Left colon (tissue), 2 donors: ENCODE data around the gene SPAG16. TPM values are rescaled to one million over a fixed set of nuclear protein-coding genes. Genes with fewer than 3 reads are reported as not detected.

Experiments used
- ATAC-seq: fragments of 200-7000 bp; cut with Tn5 transposase; one replicate; pipeline ENCODE4 v1.9.1; 2020; ENCODE audit warnings: mild to moderate bottlenecking, moderate library complexity
- DNase-seq, 2 donors: peaks; one replicate each; pipeline ENCODE4 v3.0.0-alpha.2; 2020
- intact Hi-C, 2 donors: fragments of 100-400 bp; cut with DNase I in 1 of 2; cut with micrococcal nuclease in 1 of 2; formaldehyde crosslinking; loops; one replicate each; pipeline versions ENCODE4 v1.11.2 to v1.14.0; 2022; cut with DNase I, micrococcal nuclease
- total RNA-seq, 2 donors: library from RNA; stranded (reverse); fragmentation: NEBNext Ultra II Directional; extraction: Animal tissue kit (Norgen Biotek cat#: 25700); gene quantifications; one replicate each; pipeline ENCODE4 v1.2.1, GENCODE V29; 2021
- donor health status: DM: no; HTN: no; CAD: no.
- donor health status: DM: yes; HTN: yes; CAD: no.

Gene SPAG16
- total RNA-seq, 2 donors from 2014 or later = 21.0 to 21.8 TPM

GRCh38 chr2:214358506-214358905, 1074.2 kb downstream of the SPAG16 start:
- intact Hi-C loops = no loop called here
- DNase-seq (no peak), ATAC-seq (no peak)

- DNase-seq = no peak
Measured at GRCh38 chr2:214361116-214361515, 1076.9 kb downstream of the SPAG16 start.

DNA sequence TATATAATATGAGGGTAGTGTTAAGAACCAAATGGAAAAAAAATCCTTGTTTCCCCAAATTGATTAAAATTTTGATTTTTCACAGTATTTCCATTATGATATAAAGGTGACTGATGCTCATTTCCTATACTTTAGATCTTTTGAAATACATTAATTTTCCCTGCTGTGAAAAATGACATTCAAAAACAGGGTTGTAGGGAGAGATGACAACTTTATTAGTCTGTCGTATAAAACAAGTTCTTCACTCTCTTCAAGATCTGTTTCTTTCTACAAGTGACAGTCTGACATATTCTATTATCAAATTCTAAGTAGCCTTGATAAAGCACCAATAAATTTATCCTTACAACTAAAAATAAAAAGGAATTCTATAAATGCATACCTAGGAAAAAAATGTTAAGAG, 1081.3 kb downstream of the SPAG16 start:
- intact Hi-C loops = no loop called here
- no peak for DNase-seq
- no peak for ATAC-seq

More at GRCh38 chr2:214361116-214361515, 1076.9 kb downstream of the SPAG16 start:
- intact Hi-C loops = no loop called here
- ATAC-seq = no peak

DNA sequence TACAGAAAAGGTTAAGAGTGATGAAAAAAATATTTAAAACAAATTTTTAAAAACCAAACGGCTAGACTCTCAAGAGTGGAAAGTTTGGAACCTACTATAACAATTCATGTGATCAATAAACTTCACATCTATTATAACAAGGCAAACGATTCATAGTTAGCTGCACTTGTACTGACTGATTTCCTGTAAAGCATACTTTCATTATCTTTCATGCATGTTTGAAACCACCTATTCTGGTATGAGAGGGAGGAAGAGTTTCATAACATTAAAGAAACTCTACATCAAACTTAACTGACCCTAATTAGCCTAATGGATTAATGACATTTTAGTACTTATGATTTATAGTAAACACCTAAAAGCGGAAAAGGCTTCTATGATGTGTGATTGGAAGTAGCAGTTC, 1082.9 kb downstream of the SPAG16 start:
- no peak for DNase-seq
- no peak for ATAC-seq
- intact Hi-C loops = no loop called here

DNA sequence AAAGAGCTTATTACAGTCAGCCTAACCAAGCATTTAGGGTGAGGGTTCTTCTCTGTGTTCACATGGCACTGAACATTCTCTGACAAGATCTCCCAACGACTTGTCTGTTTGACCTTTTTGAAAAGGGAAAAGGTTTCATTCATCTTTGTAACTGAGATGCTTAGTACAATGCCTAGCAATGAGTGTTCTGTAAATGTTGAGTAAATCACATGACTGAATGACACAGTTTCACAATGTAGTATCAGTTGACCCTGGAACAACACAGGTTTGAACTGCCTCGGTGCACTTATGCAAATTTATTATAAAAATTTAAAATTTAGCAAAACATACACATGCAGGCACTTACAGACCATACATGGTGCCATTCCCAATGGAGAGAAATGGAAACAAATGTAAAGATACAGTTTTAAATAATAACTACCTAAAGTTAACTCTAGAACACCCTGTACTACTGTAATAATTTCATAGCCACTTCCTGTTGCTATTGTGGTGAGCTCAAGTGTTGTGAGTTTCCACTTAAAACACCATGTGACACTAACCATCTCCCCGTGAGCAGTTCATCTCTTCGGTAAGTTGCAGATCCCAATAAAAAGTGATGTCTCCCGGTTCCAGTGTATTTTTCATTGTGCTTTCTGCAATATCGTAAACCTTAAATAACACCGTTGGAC, 1092.5 kb downstream of the SPAG16 start:
- intact Hi-C loops = no loop called here
- no peak for DNase-seq

GRCh38 chr2:214377286-214377624, 1093.0 kb downstream of the SPAG16 start:
- ATAC-seq = no peak
- DNase-seq = no peak
- intact Hi-C loops = no loop called here

More for the DNA sequence above, 1092.5 kb downstream of the SPAG16 start:
- no peak for ATAC-seq

GRCh38 chr2:214378455-214379103, 1094.3 kb downstream of the SPAG16 start:
- intact Hi-C loops = no loop called here
- DNase-seq = no peak
- no peak for ATAC-seq

GRCh38 chr2:214379227-214379626, 1095.0 kb downstream of the SPAG16 start:
- intact Hi-C loops = no loop called here
- ATAC-seq (no peak), DNase-seq (no peak)

DNA sequence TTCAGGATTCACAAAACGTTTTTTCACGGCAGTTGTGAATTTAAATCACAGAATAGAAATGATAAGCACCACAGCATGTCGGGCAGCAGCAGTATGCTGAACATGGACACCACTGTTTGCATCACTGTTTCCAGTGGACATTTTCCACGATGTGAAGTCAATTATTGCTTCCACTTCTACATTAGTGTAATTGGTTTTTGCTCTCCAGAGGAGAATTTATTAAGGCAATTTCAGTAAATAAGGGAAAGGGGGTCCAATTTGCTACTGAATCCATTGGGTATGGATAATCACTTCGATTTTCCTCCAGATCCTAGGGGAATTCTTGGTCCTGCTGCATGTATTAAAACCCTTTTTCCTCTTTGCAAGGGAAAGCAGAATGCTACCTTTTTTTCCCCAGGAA, 1096.4 kb downstream of the SPAG16 start:
- no peak for ATAC-seq
- DNase-seq = no peak
- intact Hi-C loops = no loop called here

DNA sequence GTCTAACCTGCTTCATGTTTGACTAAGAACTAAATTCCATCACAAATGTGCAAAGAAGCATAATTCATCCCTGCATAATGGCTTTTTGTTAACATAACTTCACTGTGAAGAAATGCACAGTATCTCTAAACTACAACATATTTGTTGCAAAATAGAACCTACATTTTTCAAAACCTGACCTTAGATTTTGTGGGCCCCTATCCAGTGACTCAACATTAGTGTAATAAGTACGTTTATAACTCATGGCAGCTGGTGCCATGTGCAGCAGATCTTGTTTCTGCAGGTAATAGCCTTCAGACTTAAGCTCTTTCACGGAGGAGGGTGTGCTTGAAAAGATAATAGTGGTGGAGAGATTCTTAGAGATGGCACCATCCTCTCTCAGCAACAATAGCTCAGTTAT, 1098.0 kb downstream of the SPAG16 start:
- ATAC-seq (no peak), DNase-seq (no peak)
- intact Hi-C loops = no loop called here

- ATAC-seq (no peak), DNase-seq (no peak)
- intact Hi-C loops = no loop called here
Measured at GRCh38 chr2:214386720-214387119, 1102.5 kb downstream of the SPAG16 start.

- DNase-seq (no peak), ATAC-seq (no peak)
- intact Hi-C loops = no loop called here
Measured at GRCh38 chr2:214389334-214389733, 1105.1 kb downstream of the SPAG16 start.

- ATAC-seq (no peak), DNase-seq (no peak)
- intact Hi-C loops = no loop called here
Measured at GRCh38 chr2:214393796-214394195, 1109.5 kb downstream of the SPAG16 start.

DNA sequence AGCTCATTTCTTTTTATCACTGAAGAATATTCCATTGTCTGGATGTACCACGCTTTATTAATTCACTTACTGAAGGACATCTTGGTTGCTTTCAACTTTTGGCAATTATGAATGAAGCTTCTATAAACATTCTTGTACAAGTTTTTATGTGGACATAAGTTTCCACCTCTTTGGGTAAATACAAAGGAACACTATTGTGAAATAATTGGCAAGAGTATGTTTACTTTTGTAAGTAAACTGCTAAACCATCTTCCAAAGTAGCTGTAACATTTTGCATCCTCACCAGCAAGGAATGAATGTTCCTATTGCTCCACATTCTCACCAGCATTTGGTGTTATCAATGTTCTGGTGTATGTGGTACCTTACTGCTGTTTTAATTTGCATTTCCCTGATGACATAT, 1110.8 kb downstream of the SPAG16 start:
- intact Hi-C loops = no loop called here
- no peak for ATAC-seq

GRCh38 chr2:214401580-214401979, 1117.3 kb downstream of the SPAG16 start:
- intact Hi-C loops = no loop called here
- no peak for DNase-seq
- no peak for ATAC-seq

More for the DNA sequence above, 1110.8 kb downstream of the SPAG16 start:
- no peak for DNase-seq

DNA sequence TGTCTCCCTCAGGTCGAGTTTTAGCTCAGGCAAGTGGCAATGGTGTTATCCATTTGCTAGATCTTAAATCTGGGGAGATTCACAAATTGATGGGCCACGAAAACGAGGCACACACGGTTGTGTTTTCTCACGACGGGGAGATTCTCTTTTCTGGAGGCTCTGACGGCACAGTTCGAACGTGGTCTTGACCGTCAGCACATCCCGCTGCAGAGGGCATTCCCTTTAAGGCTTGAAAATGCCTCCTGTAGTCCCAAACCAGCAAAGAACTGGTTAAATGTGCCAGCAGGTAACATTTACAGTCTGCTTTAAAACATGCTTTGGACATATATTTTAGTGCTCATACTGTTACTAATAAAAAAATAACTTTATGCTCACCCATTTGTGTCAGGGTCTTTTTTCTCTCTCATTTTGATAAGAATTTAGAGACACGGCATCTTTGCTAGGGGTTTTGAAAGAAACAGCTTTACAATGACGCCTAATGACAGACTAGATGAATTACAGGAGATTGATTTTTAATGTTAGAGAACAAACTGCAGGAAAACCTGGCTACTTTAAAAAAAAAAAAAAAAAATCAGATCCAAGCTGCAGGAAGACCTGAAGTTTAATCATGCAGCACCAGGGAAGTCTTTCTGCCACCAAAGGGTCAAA, 1126.0 kb downstream of the SPAG16 start:
- intact Hi-C loops = no loop called here
- ATAC-seq (no peak), DNase-seq (no peak)

GRCh38 chr2:214410918-214411554, 1126.8 kb downstream of the SPAG16 start, which contains the start of gene VWC2L:
Gene VWC2L, plus strand, starts transcription at chr2:214411054. Its CDS starts 3,140 bp downstream, at chr2:214414194.
- peak in 1 of 2 donors; percentile 60 for DNase-seq
- intact Hi-C loops = no loop called here
- ATAC-seq = peak; percentile 34

DNA sequence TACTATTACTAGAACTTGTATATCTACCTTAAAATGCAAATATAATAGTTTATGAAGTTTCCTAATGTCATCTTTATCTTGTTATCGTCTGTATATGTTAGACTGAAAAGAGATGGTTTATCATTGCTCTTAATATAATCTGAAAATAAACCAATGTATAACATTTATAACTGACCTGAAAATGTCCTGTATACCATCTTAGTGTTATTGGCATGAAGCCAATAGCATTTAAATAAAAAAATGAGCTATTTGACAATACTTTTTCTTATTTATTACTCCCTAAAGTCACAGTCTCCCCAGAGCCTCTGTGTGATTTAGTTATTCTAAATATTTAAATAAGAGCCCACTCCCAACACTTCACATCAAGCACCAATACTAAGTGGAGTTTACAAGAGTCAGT, 1128.4 kb downstream of the SPAG16 start:
- ATAC-seq (no peak), DNase-seq (no peak)
- intact Hi-C loops = no loop called here

- intact Hi-C loops = no loop called here
- DNase-seq (no peak), ATAC-seq (no peak)
Measured at GRCh38 chr2:214436470-214436869, 1152.2 kb downstream of the SPAG16 start.
